GM10248 (cell line): ENCODE data around the gene TRAM2.

ENCODE experiments used
- CTCF ChIA-PET: fragments of 300-600 bp; sonication (Branson Sonifier 250); formaldehyde crosslinking; extraction: SDS; loops from one replicate; lab custom pipeline; 2021; ENCODE audit warnings: antibody characterized with exemption; lab: Yijun Ruan, JAX
- POLR2A ChIA-PET: fragments of 350-650 bp; sonication (Branson Sonifier 250); formaldehyde crosslinking; extraction: SDS; loops from one replicate; lab custom pipeline; 2020; ENCODE audit warnings: antibody characterized with exemption; lab: Yijun Ruan, JAX
- DNase-seq: peaks from one replicate; pipeline ENCODE4 v3.0.0; 2012; ENCODE audit errors: extremely low spot score
- CTCF ChIP-seq: IDR thresholded peaks from 2 replicates; pipeline ENCODE4 v1.5.1; 2012; ENCODE audit warnings: mild to moderate bottlenecking, low read depth; ENCODE audit errors: extremely low read depth, missing control alignments, control extremely low read depth

TRAM2 gene

GRCh38 chr6:52526634-52527033 is 50.2 kb downstream of the TRAM2 start:
- CTCF ChIA-PET: interaction anchor here (0.8 to 1.7 kb wide), 3 partner anchors 49 to 110 kb away, joined by 3 to 4 read pairs (median 3); no protein-coding TSS in a partner anchor
- POLR2A ChIA-PET: no interaction called here
- no peak for DNase-seq
- TF ChIP-seq CTCF: no peak

- POLR2A ChIA-PET: no interaction called here
- CTCF ChIA-PET: interaction anchor here (0.9 to 3.8 kb wide), 6 partner anchors 9 to 109 kb away, joined by 3 to 20 read pairs (median 6); no protein-coding TSS in a partner anchor
- no peak for TF ChIP-seq CTCF
- no peak for DNase-seq
These were observed 51.9 kb downstream of the TRAM2 start for GRCh38 chr6:52524918-52525317.

GRCh38 chr6:52523378-52524142 is 53.3 kb downstream of the TRAM2 start:
- TF ChIP-seq CTCF: no peak
- ChIA-PET POLR2A (no interaction called here), CTCF (interaction anchor here (1.0 to 3.8 kb wide), 5 partner anchors 9 to 107 kb away, joined by 3 to 20 read pairs (median 7); no protein-coding TSS in a partner anchor)
- DNase-seq: no peak

- CTCF ChIA-PET: interaction anchor here (1.0 to 3.8 kb wide), 2 partner anchors 10 to 13 kb away, joined by 3 to 20 read pairs; no protein-coding TSS in a partner anchor
- POLR2A ChIA-PET: no interaction called here
These were observed 54.2 kb downstream of the TRAM2 start for GRCh38 chr6:52522655-52523054.

GRCh38 chr6:52522151-52522626 is 54.7 kb downstream of the TRAM2 start:
- ChIA-PET POLR2A (no interaction called here), CTCF (interaction anchor here (3.8 kb wide), 1 partner anchor 13 kb away, joined by 20 read pairs; no protein-coding TSS in a partner anchor)
- DNase-seq: no peak
- TF ChIP-seq CTCF: no peak

More at GRCh38 chr6:52522655-52523054, 54.2 kb downstream of the TRAM2 start:
- no peak for DNase-seq
- TF ChIP-seq CTCF: no peak

- ChIA-PET POLR2A (no interaction called here), CTCF (no interaction called here)
- DNase-seq: no peak
- no peak for TF ChIP-seq CTCF
These were observed 57.2 kb downstream of the TRAM2 start for GRCh38 chr6:52519618-52520017.
